Mesenchymal stem cell (in vitro differentiated cells and primary cell): ENCODE results near the gene XRN2.

Experiments used
- DNase-seq: peaks from one replicate; pipeline ENCODE4 v3.0.0-alpha.2; 2013
- H2AFZ ChIP-seq: one replicate; pipeline ENCODE4 v1.6.1; 2013; ENCODE audit warnings: low read depth, mild to moderate bottlenecking, control low read depth, inconsistent platforms, low read length, moderate library complexity
- H2AK5ac ChIP-seq: 2 replicates; pipeline ENCODE4 v1.6.1; 2013; ENCODE audit warnings: low read length, moderate library complexity, mild to moderate bottlenecking, inconsistent platforms; ENCODE audit not compliant: severe bottlenecking
- H2BK120ac ChIP-seq: one replicate; pipeline ENCODE4 v1.6.1; 2013; ENCODE audit warnings: low read depth, mild to moderate bottlenecking, inconsistent platforms, low read length, moderate library complexity
- H2BK12ac ChIP-seq, 2 experiments: one replicate each; pipeline ENCODE4 v1.6.1; 2013; ENCODE audit warnings: inconsistent platforms in 2 of 2, low read length in 2 of 2, mild to moderate bottlenecking in 2 of 2, moderate library complexity in 2 of 2, control low read depth in 1 of 2
- H2BK15ac ChIP-seq: one replicate; pipeline ENCODE4 v1.6.1; 2013; ENCODE audit warnings: mild to moderate bottlenecking, low read depth, inconsistent platforms; ENCODE audit not compliant: poor library complexity, severe bottlenecking
- H2BK5ac ChIP-seq: 2 replicates; pipeline ENCODE4 v1.6.1; 2013; ENCODE audit warnings: low read depth, mild to moderate bottlenecking, low read length, control low read depth, inconsistent platforms; ENCODE audit not compliant: poor library complexity, severe bottlenecking
- H3K14ac ChIP-seq, 2 experiments: one replicate each; pipeline ENCODE4 v1.6.1; 2013; ENCODE audit warnings: inconsistent platforms in 2 of 2, low read length in 2 of 2, control low read depth in 1 of 2, mild to moderate bottlenecking in 1 of 2, moderate library complexity in 1 of 2
- H3K18ac ChIP-seq, 2 experiments: one replicate each; pipeline ENCODE4 v1.6.1; 2013; ENCODE audit warnings: inconsistent platforms in 2 of 2, low read length in 2 of 2, control low read depth in 1 of 2, low read depth in 1 of 2, mild to moderate bottlenecking in 1 of 2
- H3K23ac ChIP-seq, 2 experiments: one replicate each; pipeline ENCODE4 v1.6.1; 2013; ENCODE audit warnings: inconsistent platforms in 2 of 2, low read length in 2 of 2, mild to moderate bottlenecking in 2 of 2, moderate library complexity in 2 of 2, control low read depth in 1 of 2
- H3K27ac ChIP-seq: 2 replicates; pipeline ENCODE4 v1.5.1; 2013; ENCODE audit warnings: mild to moderate bottlenecking, moderate library complexity, low read length, control low read depth, inconsistent platforms; ENCODE audit not compliant: poor library complexity, severe bottlenecking
- H3K27me3 ChIP-seq, 2 experiments: 2 replicates each; pipeline versions ENCODE4 v1.6.1 to v1.7.0; 2013; ENCODE audit warnings: low read length in 2 of 2, mild to moderate bottlenecking in 2 of 2, moderate library complexity in 2 of 2, control low read depth in 1 of 2, inconsistent platforms in 1 of 2; ENCODE audit not compliant: control insufficient read depth in 1 of 2, insufficient read depth in 1 of 2
- H3K36me3 ChIP-seq, 2 experiments: 2 replicates each; pipeline versions ENCODE4 v1.6.1 to v1.7.0; 2013; ENCODE audit warnings: low read length in 2 of 2, control low read depth in 1 of 2, inconsistent platforms in 1 of 2, low read depth in 1 of 2, mild to moderate bottlenecking in 1 of 2; ENCODE audit not compliant: insufficient read depth in 2 of 2, control insufficient read depth in 1 of 2
- H3K4ac ChIP-seq, 2 experiments: one replicate each; pipeline ENCODE4 v1.6.1; 2013; ENCODE audit warnings: inconsistent platforms in 2 of 2, low read length in 2 of 2, mild to moderate bottlenecking in 2 of 2, moderate library complexity in 2 of 2, control low read depth in 1 of 2, low read depth in 1 of 2
- H3K4me1 ChIP-seq: 2 replicates; pipeline ENCODE4 v1.6.1; 2013; ENCODE audit warnings: low read depth, low read length, control low read depth; ENCODE audit not compliant: control insufficient read depth, insufficient read depth
- H3K4me2 ChIP-seq: 2 replicates; pipeline ENCODE4 v1.6.1; 2013; ENCODE audit warnings: low read length, mild to moderate bottlenecking, inconsistent platforms; ENCODE audit not compliant: poor library complexity, severe bottlenecking
- H3K4me3 ChIP-seq, 2 experiments: 2 replicates each; pipeline versions ENCODE4 v1.5.1 to v1.7.0; 2013; ENCODE audit warnings: low read length in 2 of 2, mild to moderate bottlenecking in 2 of 2, control low read depth in 1 of 2, low read depth in 1 of 2; ENCODE audit not compliant: insufficient read depth in 1 of 2
- H3K79me1 ChIP-seq: replicated peaks from 2 replicates; pipeline ENCODE4 v1.6.1; 2013; ENCODE audit warnings: mild to moderate bottlenecking, control low read depth, low read length, inconsistent platforms; ENCODE audit not compliant: poor library complexity, severe bottlenecking
- H3K9ac ChIP-seq: 2 replicates; pipeline ENCODE4 v1.7.0; 2013; ENCODE audit warnings: mild to moderate bottlenecking, low read length, moderate library complexity
- H3K9me3 ChIP-seq: 2 replicates; pipeline ENCODE4 v1.7.0; 2013; ENCODE audit warnings: mild to moderate bottlenecking, low read length; ENCODE audit not compliant: control insufficient read depth
- H4K8ac ChIP-seq: one replicate; pipeline ENCODE4 v1.6.1; 2013; ENCODE audit warnings: inconsistent platforms, mild to moderate bottlenecking, low read length, moderate library complexity
- H4K91ac ChIP-seq: one replicate; pipeline ENCODE4 v1.6.1; 2013; ENCODE audit warnings: mild to moderate bottlenecking, low read length, inconsistent platforms
- WGBS: methylation state at CpG from one replicate; pipeline ENCODE4 v1.1.7; 2013; ENCODE audit warnings: mixed read lengths; 5-methylcytosine and 5-hydroxymethylcytosine counted together

Gene XRN2

GRCh38 chr20:21435576-21435975 lies 132.4 kb downstream of the XRN2 start:
- Histone ChIP-seq H3K4me3 (no peak overlapping the region), H3K14ac (no peak overlapping the region), H3K4me2 (no peak overlapping the region), H2BK12ac (no peak overlapping the region), H3K9ac (no peak overlapping the region), H3K27ac (peak overlapping the region; percentile 98), H3K36me3 (no peaks in the 10 kb centered on the region), H2AFZ (no peak overlapping the region), H2BK5ac (peak overlapping the region; percentile 74), H2BK120ac (no peak overlapping the region), H4K8ac (no peak overlapping the region), H2AK5ac (peak overlapping the region; percentile 28), H4K91ac (no peak overlapping the region), H3K23ac (no peak overlapping the region), H3K18ac (no peak overlapping the region), H3K27me3 (peaks cover 0 to 2% of the 10 kb centered on the region in 2 experiments), H3K4ac (no peak overlapping the region), H3K9me3 (no peaks in the 10 kb centered on the region), H3K4me1 (peaks cover 2% of the 10 kb centered on the region), H2BK15ac (no peak overlapping the region), H3K79me1 (no peaks in the 10 kb centered on the region)
- DNase-seq: no peak
- WGBS: 32% methylated on average over 2 of the region's 3 CpGs

- H4K8ac ChIP-seq: no peak overlapping the region
- WGBS: 27% methylated on average over 2 of the region's 4 CpGs
These were observed 133.1 kb downstream of the XRN2 start for GRCh38 chr20:21436205-21436604.

GRCh38 chr20:21437248-21437647 lies 134.1 kb downstream of the XRN2 start:
- H2AK5ac ChIP-seq: no peak overlapping the region
- H2BK5ac ChIP-seq: no peak overlapping the region
- H3K27ac ChIP-seq: peak overlapping the region; percentile 16
- H3K18ac ChIP-seq: no peak overlapping the region
- no peaks in the 10 kb centered on the region for H3K79me1 ChIP-seq
- H3K9me3 ChIP-seq: no peaks in the 10 kb centered on the region
- H4K8ac ChIP-seq: no peak overlapping the region
- H3K14ac ChIP-seq: no peak overlapping the region
- no peak for DNase-seq
- no peak overlapping the region for H3K9ac ChIP-seq
- H3K4me2 ChIP-seq: no peak overlapping the region
- H3K27me3 ChIP-seq: peaks cover 0 to 2% of the 10 kb centered on the region in 2 experiments
- H2AFZ ChIP-seq: no peak overlapping the region
- H3K23ac ChIP-seq: no peak overlapping the region
- no peak overlapping the region for H3K4ac ChIP-seq
- peaks cover 2% of the 10 kb centered on the region for H3K4me1 ChIP-seq
- no peak overlapping the region for H3K4me3 ChIP-seq
- no peak overlapping the region for H2BK15ac ChIP-seq
- H4K91ac ChIP-seq: no peak overlapping the region
- no peak overlapping the region for H2BK120ac ChIP-seq
- WGBS: no CpG with 5 or more reads among the region's 1 CpG
- H2BK12ac ChIP-seq: no peak overlapping the region
- no peaks in the 10 kb centered on the region for H3K36me3 ChIP-seq

More at GRCh38 chr20:21436205-21436604, 133.1 kb downstream of the XRN2 start:
- peak; percentile 61 for DNase-seq
- H3K79me1 ChIP-seq: no peaks in the 10 kb centered on the region
- H3K27ac ChIP-seq: peak overlapping the region; percentile 98
- peak overlapping the region; percentile 74 for H2BK5ac ChIP-seq
- H3K9me3 ChIP-seq: no peaks in the 10 kb centered on the region
- H2BK120ac ChIP-seq: no peak overlapping the region
- H3K4me3 ChIP-seq: no peak overlapping the region
- peaks cover 2% of the 10 kb centered on the region for H3K4me1 ChIP-seq
- H3K36me3 ChIP-seq: no peaks in the 10 kb centered on the region
- H2BK12ac ChIP-seq: no peak overlapping the region
- no peak overlapping the region for H3K14ac ChIP-seq
- no peak overlapping the region for H3K4me2 ChIP-seq
- no peak overlapping the region for H3K4ac ChIP-seq
- no peak overlapping the region for H4K91ac ChIP-seq
- peaks cover 0 to 2% of the 10 kb centered on the region in 2 experiments for H3K27me3 ChIP-seq
- H3K9ac ChIP-seq: no peak overlapping the region
- H3K23ac ChIP-seq: no peak overlapping the region
- H2AFZ ChIP-seq: no peak overlapping the region
- no peak overlapping the region for H2BK15ac ChIP-seq
- H3K18ac ChIP-seq: no peak overlapping the region
- no peak overlapping the region for H2AK5ac ChIP-seq

GRCh38 chr20:21437816-21438215 lies 134.7 kb downstream of the XRN2 start:
- no peak overlapping the region for H3K9ac ChIP-seq
- no peak overlapping the region for H3K4me3 ChIP-seq
- no peak overlapping the region for H2BK120ac ChIP-seq
- no peak overlapping the region for H3K23ac ChIP-seq
- no peaks in the 10 kb centered on the region for H3K9me3 ChIP-seq
- no peak overlapping the region for H2BK5ac ChIP-seq
- H3K4me1 ChIP-seq: peaks cover 2% of the 10 kb centered on the region
- no peak overlapping the region for H4K91ac ChIP-seq
- no peaks in the 10 kb centered on the region for H3K36me3 ChIP-seq
- no peak overlapping the region for H4K8ac ChIP-seq
- H3K4me2 ChIP-seq: no peak overlapping the region
- H3K79me1 ChIP-seq: no peaks in the 10 kb centered on the region
- no peak overlapping the region for H2BK12ac ChIP-seq
- no CpG with 5 or more reads among the region's 2 CpGs for WGBS
- H3K27ac ChIP-seq: peak overlapping the region; percentile 34
- H2BK15ac ChIP-seq: no peak overlapping the region
- no peak overlapping the region for H2AK5ac ChIP-seq
- H3K27me3 ChIP-seq: peaks cover 0 to 2% of the 10 kb centered on the region in 2 experiments
- no peak overlapping the region for H3K14ac ChIP-seq
- no peak for DNase-seq
- no peak overlapping the region for H3K18ac ChIP-seq
- no peak overlapping the region for H3K4ac ChIP-seq
- no peak overlapping the region for H2AFZ ChIP-seq
